K562 (cell line): ENCODE results near the gene GLMP. TPM values are rescaled to one million over a fixed set of nuclear protein-coding genes. Genes with fewer than 3 reads are reported as not detected.

Experiments used
- ATAC-seq: fragments of 200-7000 bp; cut with Tn5 transposase; 3 replicates; pipeline ENCODE4 v1.9.1; 2020; ENCODE audit warnings: moderate library complexity
- BruUV-seq: library from RNA; stranded (reverse); fragments of 400-500 nt; replicated peaks from 2 replicates; lab custom pipeline; 2021; lab: Mats Ljungman, UMichigan
- CTCF ChIA-PET: fragments of 300-600 bp; formaldehyde crosslinking; extraction: SDS; loops from one replicate; lab custom pipeline; 2021; ENCODE audit warnings: low intra/inter-chr PET ratio; lab: Yijun Ruan, JAX
- POLR2A ChIA-PET: fragments of 300-600, 350-650 bp; sonication (Branson Sonifier 250); formaldehyde crosslinking; extraction: SDS; loops from one replicate; lab custom pipeline; 2021; ENCODE audit warnings: antibody characterized with exemption, inconsistent platforms; lab: Yijun Ruan, JAX
- DNase-seq, 4 experiments: peaks; one replicate each; pipeline versions ENCODE4 v3.0.0 to v3.0.0-alpha.2; 2011 to 2018; ENCODE audit warnings: low spot score in 3 of 4, mixed read lengths in 3 of 4; ENCODE audit errors: extremely low read depth in 1 of 4
- FAIRE-seq: peaks from 2 replicates; lab custom pipeline; 2011; peaks lifted over from hg19 to GRCh38; lab: Jason Lieb, UNC
- H2AFZ ChIP-seq: 2 replicates; pipeline ENCODE4 v1.6.0; 2011; ENCODE audit warnings: low read depth, low read length, control low read depth, inconsistent platforms
- H3K27ac ChIP-seq: fragments of 200-600 bp; 3 replicates; pipeline ENCODE4 v1.8.0; 2011; ENCODE audit warnings: low read depth, mild to moderate bottlenecking, control low read depth, inconsistent platforms, low read length, moderate library complexity, mixed read lengths; ENCODE audit errors: extremely low read depth
- H3K27me3 ChIP-seq, 2 experiments: fragments of 300-600 bp in 1 of 2; 2 replicates in 1 of 2; 3 replicates in 1 of 2; pipeline versions ENCODE4 v1.6.0 to v1.8.0; 2011; ENCODE audit warnings: inconsistent platforms in 2 of 2, low read length in 2 of 2, mild to moderate bottlenecking in 1 of 2, mixed read lengths in 1 of 2, moderate library complexity in 1 of 2; ENCODE audit not compliant: control insufficient read depth in 2 of 2, insufficient read depth in 2 of 2
- H3K36me3 ChIP-seq: fragments of 300-600 bp; 3 replicates; pipeline ENCODE4 v1.8.0; 2011; ENCODE audit warnings: mild to moderate bottlenecking, low read length, inconsistent platforms; ENCODE audit not compliant: control insufficient read depth, insufficient read depth
- H3K4me1 ChIP-seq, 2 experiments: fragments of 200-600 bp in 1 of 2; replicated peaks in 1 of 2; 2 replicates in 1 of 2; 3 replicates in 1 of 2; pipeline versions ENCODE4 v1.5.1 to v1.8.0; 2011; ENCODE audit warnings: inconsistent platforms in 2 of 2, low read length in 2 of 2, mild to moderate bottlenecking in 1 of 2, mixed read lengths in 1 of 2, moderate library complexity in 1 of 2; ENCODE audit not compliant: control insufficient read depth in 2 of 2, insufficient read depth in 2 of 2
- H3K4me2 ChIP-seq: 2 replicates; pipeline ENCODE4 v1.6.1; 2011; ENCODE audit warnings: low read length, control low read depth, inconsistent platforms, mixed read lengths; ENCODE audit not compliant: insufficient read depth
- H3K4me3 ChIP-seq: fragments of 200-600 bp; sonication (generic), shearing (Covaris generic); 2 replicates; pipeline ENCODE4 v1.5.1; 2016; ENCODE audit warnings: control low read depth, inconsistent platforms
- H3K79me2 ChIP-seq: fragments of 200-600 bp; 3 replicates; pipeline ENCODE4 v1.8.0; 2011; ENCODE audit warnings: low read length, inconsistent platforms; ENCODE audit not compliant: control insufficient read depth, insufficient read depth
- H3K9ac ChIP-seq, 2 experiments: 2 replicates each; pipeline versions ENCODE4 v1.6.0 to v1.6.1; 2011; ENCODE audit warnings: low read depth in 2 of 2, low read length in 2 of 2, control low read depth in 1 of 2, inconsistent platforms in 1 of 2, mild to moderate bottlenecking in 1 of 2, mixed read lengths in 1 of 2; ENCODE audit not compliant: insufficient read depth in 1 of 2
- H3K9me1 ChIP-seq: one replicate; pipeline ENCODE4 v1.6.0; 2011; ENCODE audit warnings: inconsistent platforms, mild to moderate bottlenecking, low read length, moderate library complexity; ENCODE audit not compliant: control insufficient read depth, insufficient read depth
- H3K9me3 ChIP-seq: replicated peaks from 2 replicates; pipeline ENCODE4 v1.5.1; 2011; ENCODE audit warnings: low read depth, low read length, inconsistent platforms; ENCODE audit not compliant: control insufficient read depth, insufficient read depth
- H4K20me1 ChIP-seq: replicated peaks from 2 replicates; pipeline ENCODE4 v1.6.1; 2011; ENCODE audit warnings: low read length, inconsistent platforms, mixed read lengths; ENCODE audit not compliant: control insufficient read depth, insufficient read depth
- ETV5 ChIP-seq: sonication (generic); formaldehyde crosslinking; IDR thresholded peaks from 2 replicates; pipeline ENCODE4 v1.4.0; 2020; ENCODE audit warnings: low read depth, mild to moderate bottlenecking, missing genetic modification reagents
- HDAC1 ChIP-seq, 2 experiments: fragments of 450-650 bp; IDR thresholded peaks; 2 replicates each; pipeline ENCODE4 v1.6.1; 2016 to 2017; ENCODE audit warnings: inconsistent platforms in 1 of 2, mild to moderate bottlenecking in 1 of 2, moderate library complexity in 1 of 2
- POLR2G ChIP-seq: fragments of 200-400 bp; formaldehyde crosslinking; IDR thresholded peaks from 2 replicates; pipeline ENCODE4 v1.6.1; 2017; ENCODE audit warnings: low read depth, mild to moderate bottlenecking, antibody characterized with exemption, low read length, moderate library complexity
- RNF2 ChIP-seq: sonication (generic); IDR thresholded peaks from 2 replicates; pipeline ENCODE4 v1.6.1; 2016
- SMAD3 ChIP-seq: fragments of 450-650 bp; formaldehyde crosslinking; conservative IDR thresholded peaks from 2 replicates; pipeline ENCODE4 v1.4.0; 2020; ENCODE audit warnings: mild to moderate bottlenecking
- SP2 ChIP-seq: IDR thresholded peaks from 2 replicates; pipeline ENCODE4 v1.6.1; 2011; ENCODE audit warnings: mild to moderate bottlenecking, low read depth, low read length, moderate library complexity; ENCODE audit not compliant: poor library complexity, severe bottlenecking; ENCODE audit errors: extremely low read depth
- ZNF561 ChIP-seq: fragments of 450-650 bp; formaldehyde crosslinking; conservative IDR thresholded peaks from 2 replicates; pipeline ENCODE4 v1.4.0; 2020; ENCODE audit warnings: mild to moderate bottlenecking, moderate library complexity
- WGBS: fragments of 100-300 bp; shearing (Covaris generic); methylation state at CpG from one replicate; pipeline ENCODE4 v1.1.6; 2016; ENCODE audit warnings: low coverage, mixed read lengths; ENCODE audit not compliant: insufficient coverage; ENCODE audit errors: missing lambda C conversion rate; 5-methylcytosine and 5-hydroxymethylcytosine counted together
- in situ Hi-C: fragments of 300-500 bp; cut with MboI; formaldehyde crosslinking; loops from 4 replicates; pipeline ENCODE4 v1.15.0; 2018; ENCODE audit warnings: inconsistent platforms, mixed read lengths
- intact Hi-C: fragments of 100-400 bp; cut with micrococcal nuclease; formaldehyde crosslinking; loops from 2 replicates; pipeline ENCODE4 v1.14.2; 2022
- polyA plus RNA-seq, 8 experiments: library from polyadenylated mRNA; depleted of rRNA in 4 of 8; stranded (reverse) in 5 of 8; unstranded in 3 of 8; fragments of >200 nt; fragmentation: Nextera tagmentation in 2 of 8; fragmentation: Illumina TruSeq in 1 of 8; extraction: Ambion mirVana in 2 of 8; extraction: Trizol in 1 of 8; gene quantifications; 2 replicates each; pipeline versions ENCODE4 v1.2.1 to v1.2.3, GENCODE V29; 2011 to 2014; ENCODE audit warnings: inconsistent platforms in 1 of 8, missing spikeins in 1 of 8
- total RNA-seq, 7 experiments: library from RNA; depleted of rRNA in 6 of 7; stranded (reverse); fragments of >200 nt in 6 of 7; fragmentation: Illumina TruSeq in 2 of 7; extraction: Trizol in 2 of 7; gene quantifications; 2 replicates each; pipeline versions ENCODE4 v1.2.1 to v1.2.3, GENCODE V29; 2011 to 2021; ENCODE audit warnings: low replicate concordance in 1 of 7

The GLMP gene
- total and polyA plus RNA-seq, 9 of the 15 experiments (the other 6 are each of a cell fraction or from before 2014, with no cell fraction given): 8.3 to 28.2 (median 22.4) TPM

GRCh38 chr1:156293895-156294294 lies 1.6 kb downstream of the GLMP start:
- POLR2A ChIA-PET: interaction anchor here (0.5 to 1.9 kb wide), 7 partner anchors 11 to 303 kb away, joined by 3 to 16 read pairs (median 3); partner anchors contain the start of genes SMG5 and TMEM79
- Histone ChIP-seq H3K4me1 (peaks cover 7 to 17% of the 10 kb centered on the region in 2 experiments; a peak in 4 of 5 replicates), H3K9me1 (no peaks in the 10 kb centered on the region), H3K27ac (no peak overlapping the region), H3K9me3 (no peaks in the 10 kb centered on the region), H4K20me1 (no peaks in the 10 kb centered on the region), H3K79me2 (no peaks in the 10 kb centered on the region), H3K4me3 (no peak overlapping the region), H3K4me2 (no peak overlapping the region), H3K9ac (0 out of 4 replicates have a peak overlapping the region, but pooled peaks of 1 of the 2 experiments have one; percentile 2)
- intact Hi-C loops: no loop called here
- ATAC-seq (no peak), DNase-seq (no peak)
- TF ChIP-seq ZNF561: no peak
- no peak for TF ChIP-seq HDAC1 (IDR thresholded peaks at IDR 0.05)
- TF ChIP-seq POLR2G: 0 out of 2 replicates have a peak, but pooled peaks have one; percentile 24
- no peak for TF ChIP-seq ETV5
- TF ChIP-seq, all 486 proteins: peak for 1
- CTCF ChIA-PET: no interaction called here
- Histone ChIP-seq H3K27me3 (peaks cover 0 to 2% of the 10 kb centered on the region in 2 experiments; a peak in 1 of 5 replicates), H3K36me3 (peaks cover 21% of the 10 kb centered on the region; the same call in 1 of the 3 replicates), H2AFZ (no peak overlapping the region)
- in situ Hi-C loops: no loop called here
- WGBS: 77% methylated on average over 7 of the region's 9 CpGs
- BruUV-seq: no TSS peak
- no peak for FAIRE-seq

DNA sequence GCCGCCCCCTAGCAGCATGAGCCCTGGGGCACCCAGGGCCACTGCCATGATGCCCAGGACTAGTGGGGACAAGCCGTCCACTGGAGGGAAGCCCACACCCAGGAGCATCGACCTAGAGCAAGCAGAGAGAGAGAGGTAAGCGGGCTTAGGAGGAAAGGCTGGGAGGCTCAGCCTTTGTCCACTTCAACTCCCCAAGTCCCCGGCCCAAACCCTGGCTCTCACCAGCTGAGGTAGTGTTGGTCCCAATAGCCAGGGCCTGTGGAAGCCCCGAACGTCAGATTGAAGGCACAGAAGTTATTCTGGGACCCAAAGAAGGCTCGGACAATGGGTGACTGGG lies 2.4 kb downstream of the GLMP start:
- FAIRE-seq (no peak), DNase-seq (no peak)
- H3K9ac ChIP-seq: peak overlapping the region in 1 of 2 experiments; percentile 43; a peak in 1 of 4 replicates
- no peak overlapping the region for H3K27ac ChIP-seq
- no peaks in the 10 kb centered on the region for H3K79me2 ChIP-seq
- H3K36me3 ChIP-seq: peaks cover 23% of the 10 kb centered on the region; the same call in 1 of the 3 replicates
- no peaks in the 10 kb centered on the region for H3K9me3 ChIP-seq
- no peak overlapping the region for H2AFZ ChIP-seq
- POLR2A ChIA-PET: interaction anchor here (0.5 to 1.9 kb wide), 3 partner anchors 10 to 303 kb away, joined by 3 to 16 read pairs (median 3); partner anchors contain the start of genes SMG5 and TMEM79
- in situ Hi-C loops (no loop called here), intact Hi-C loops (no loop called here)
- WGBS: 72% methylated on average over 6 of the region's 8 CpGs
- CTCF ChIA-PET: no interaction called here
- no peak overlapping the region for H3K4me3 ChIP-seq
- no peak overlapping the region for H3K4me2 ChIP-seq
- H3K4me1 ChIP-seq: peaks cover 7 to 15% of the 10 kb centered on the region in 2 experiments; a peak in 4 of 5 replicates
- no peaks in the 10 kb centered on the region for H3K27me3 ChIP-seq
- H3K9me1 ChIP-seq: no peaks in the 10 kb centered on the region
- no TSS peak for BruUV-seq
- no peaks in the 10 kb centered on the region for H4K20me1 ChIP-seq
- TF ChIP-seq SMAD3: no peak
- TF ChIP-seq RNF2: no peak
- no peak for TF ChIP-seq SP2
- TF ChIP-seq, all 486 proteins: peak for 0
- no peak for ATAC-seq
